ENCODE data around the gene ARL2BP. TPM values are rescaled to one million over a fixed set of nuclear protein-coding genes. Genes with fewer than 3 reads are reported as not detected.

The ARL2BP gene
- total RNA-seq, 4 donors from 2014 or later = 27.8 to 66.2 (median 51.0) TPM

DNA sequence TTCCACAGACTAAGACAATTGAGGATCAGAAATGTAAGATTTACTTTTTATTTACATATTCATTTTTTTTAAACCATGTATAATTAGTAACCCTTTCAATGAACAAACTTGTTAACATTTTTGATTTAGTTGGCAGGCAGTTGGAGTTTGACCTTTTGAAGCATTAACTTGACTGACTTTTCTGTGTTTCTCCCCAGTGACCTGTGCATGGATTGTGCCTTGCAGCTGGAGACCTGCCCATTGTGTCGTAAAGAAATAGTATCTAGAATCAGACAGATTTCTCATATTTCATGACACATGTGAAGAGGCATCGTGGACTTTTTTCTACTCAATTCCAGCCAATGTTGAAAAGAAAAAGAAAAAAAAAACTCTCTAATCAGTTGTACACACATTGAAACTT lies 6.4 kb upstream of the ARL2BP start:
- 85% methylated on average over 2 of the region's 2 CpGs for WGBS
- H3K4me1 ChIP-seq = no peaks in the 10 kb centered on the region
- DNase-seq (ENCODE audit: low spot score in 2 of 2) = no peak
- H3K36me3 ChIP-seq = peaks cover 57% of the 10 kb centered on the region
- H3K4me3 ChIP-seq = no peak overlapping the region
- no peaks in the 10 kb centered on the region for H3K9me3 ChIP-seq
- no peak for TF ChIP-seq EP300 (IDR thresholded peaks at IDR 0.05)
- TF ChIP-seq POLR2A (IDR thresholded peaks at IDR 0.05) = no peak
- TF ChIP-seq, protein P1, sequence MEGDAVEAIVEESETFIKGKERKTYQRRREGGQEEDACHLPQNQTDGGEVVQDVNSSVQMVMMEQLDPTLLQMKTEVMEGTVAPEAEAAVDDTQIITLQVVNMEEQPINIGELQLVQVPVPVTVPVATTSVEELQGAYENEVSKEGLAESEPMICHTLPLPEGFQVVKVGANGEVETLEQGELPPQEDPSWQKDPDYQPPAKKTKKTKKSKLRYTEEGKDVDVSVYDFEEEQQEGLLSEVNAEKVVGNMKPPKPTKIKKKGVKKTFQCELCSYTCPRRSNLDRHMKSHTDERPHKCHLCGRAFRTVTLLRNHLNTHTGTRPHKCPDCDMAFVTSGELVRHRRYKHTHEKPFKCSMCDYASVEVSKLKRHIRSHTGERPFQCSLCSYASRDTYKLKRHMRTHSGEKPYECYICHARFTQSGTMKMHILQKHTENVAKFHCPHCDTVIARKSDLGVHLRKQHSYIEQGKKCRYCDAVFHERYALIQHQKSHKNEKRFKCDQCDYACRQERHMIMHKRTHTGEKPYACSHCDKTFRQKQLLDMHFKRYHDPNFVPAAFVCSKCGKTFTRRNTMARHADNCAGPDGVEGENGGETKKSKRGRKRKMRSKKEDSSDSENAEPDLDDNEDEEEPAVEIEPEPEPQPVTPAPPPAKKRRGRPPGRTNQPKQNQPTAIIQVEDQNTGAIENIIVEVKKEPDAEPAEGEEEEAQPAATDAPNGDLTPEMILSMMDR (IDR thresholded peaks at IDR 0.05) = no peak
- TF ChIP-seq POLR2AphosphoS5 (IDR thresholded peaks at IDR 0.05) = no peak
- H3K27ac ChIP-seq = no peak overlapping the region
- no peaks in the 10 kb centered on the region for H3K27me3 ChIP-seq

GRCh38 chr16:57239107-57239506 lies 6.0 kb upstream of the ARL2BP start:
- no peak overlapping the region for H3K27ac ChIP-seq
- no peak for DNase-seq (ENCODE audit: low spot score in 2 of 2)
- peaks cover 52% of the 10 kb centered on the region for H3K36me3 ChIP-seq
- WGBS = 80% methylated on average over 2 of the region's 2 CpGs
- TF ChIP-seq, protein P1 (IDR thresholded peaks at IDR 0.05) = no peak
- TF ChIP-seq EP300 (IDR thresholded peaks at IDR 0.05) (no peak), POLR2AphosphoS5 (IDR thresholded peaks at IDR 0.05) (no peak), POLR2A (IDR thresholded peaks at IDR 0.05) (no peak)
- no peaks in the 10 kb centered on the region for H3K27me3 ChIP-seq
- peaks cover under 1% of the 10 kb centered on the region for H3K4me1 ChIP-seq
- no peak overlapping the region for H3K4me3 ChIP-seq
- H3K9me3 ChIP-seq = no peaks in the 10 kb centered on the region

- TF ChIP-seq, protein P1 (IDR thresholded peaks at IDR 0.05) = no peak
- TF ChIP-seq EP300 (IDR thresholded peaks at IDR 0.05) = no peak
- TF ChIP-seq POLR2AphosphoS5 (IDR thresholded peaks at IDR 0.05) = no peak
- no peak for TF ChIP-seq POLR2A (IDR thresholded peaks at IDR 0.05)
- Histone ChIP-seq H3K4me1 (peaks cover 11% of the 10 kb centered on the region), H3K36me3 (peaks cover 35% of the 10 kb centered on the region), H3K4me3 (no peak overlapping the region), H3K9me3 (no peaks in the 10 kb centered on the region), H3K27me3 (no peaks in the 10 kb centered on the region), H3K27ac (no peak overlapping the region)
- WGBS = 88% methylated on average over 2 of the region's 2 CpGs
- no peak for DNase-seq (ENCODE audit: low spot score in 2 of 2)
Observed at GRCh38 chr16:57240851-57241250, 4.2 kb upstream of the ARL2BP start.

DNA sequence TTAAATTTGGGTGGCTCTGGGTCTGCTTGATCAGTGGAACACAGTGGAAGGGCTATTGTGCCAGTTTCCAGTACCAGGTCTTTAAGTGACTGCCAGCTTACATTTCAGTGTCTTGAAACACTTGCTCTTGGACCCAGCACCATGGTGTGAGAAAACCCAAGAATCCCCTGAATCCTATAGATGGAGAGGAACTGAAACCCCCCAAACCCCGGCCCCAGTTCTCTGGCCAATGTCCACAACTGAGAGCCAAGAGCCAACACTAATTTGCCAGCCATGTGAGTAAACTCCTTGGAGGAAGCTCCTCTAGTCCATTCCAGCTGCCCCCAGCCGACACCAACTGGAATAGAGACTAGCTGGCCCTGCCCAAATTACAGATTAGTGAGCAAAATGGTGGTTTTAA lies 2.4 kb upstream of the ARL2BP start:
- Histone ChIP-seq H3K9me3 (no peaks in the 10 kb centered on the region), H3K27ac (no peak overlapping the region), H3K4me1 (peaks cover 25% of the 10 kb centered on the region), H3K27me3 (no peaks in the 10 kb centered on the region), H3K36me3 (peaks cover 29% of the 10 kb centered on the region), H3K4me3 (no peak overlapping the region)
- WGBS = 94% methylated on average over 2 of the region's 2 CpGs
- DNase-seq (ENCODE audit: low spot score in 2 of 2) = no peak
- TF ChIP-seq EP300 (IDR thresholded peaks at IDR 0.05) (no peak), POLR2A (IDR thresholded peaks at IDR 0.05) (no peak), POLR2AphosphoS5 (IDR thresholded peaks at IDR 0.05) (no peak)
- TF ChIP-seq, protein P1 (IDR thresholded peaks at IDR 0.05) = no peak

GRCh38 chr16:57244463-57244766 lies 644 bp upstream of the ARL2BP start:
- H3K27ac ChIP-seq = peak overlapping the region; percentile 95
- H3K27me3 ChIP-seq = no peaks in the 10 kb centered on the region
- no peak for DNase-seq (ENCODE audit: low spot score in 2 of 2)
- H3K4me1 ChIP-seq = peaks cover 25% of the 10 kb centered on the region
- no peaks in the 10 kb centered on the region for H3K9me3 ChIP-seq
- WGBS = 7% methylated on average over 9 of the region's 9 CpGs
- TF ChIP-seq EP300 (IDR thresholded peaks at IDR 0.05) = peak; percentile 32
- TF ChIP-seq POLR2A (IDR thresholded peaks at IDR 0.05) = no peak
- H3K4me3 ChIP-seq = peak overlapping the region; percentile 92
- peaks cover 27% of the 10 kb centered on the region for H3K36me3 ChIP-seq

- 5% methylated on average over 18 of the region's 28 CpGs for WGBS
- H3K27me3 ChIP-seq = no peaks in the 10 kb centered on the region
- TF ChIP-seq, protein P1 (IDR thresholded peaks at IDR 0.05) = no peak
- TF ChIP-seq EP300 (IDR thresholded peaks at IDR 0.05) (no peak), POLR2A (IDR thresholded peaks at IDR 0.05) (no peak), POLR2AphosphoS5 (IDR thresholded peaks at IDR 0.05) (no peak)
- H3K4me3 ChIP-seq = peak overlapping the region; percentile 92
- no peaks in the 10 kb centered on the region for H3K9me3 ChIP-seq
- peak overlapping the region; percentile 95 for H3K27ac ChIP-seq
- peaks cover 25% of the 10 kb centered on the region for H3K4me1 ChIP-seq
- DNase-seq (ENCODE audit: low spot score in 2 of 2) = peak in 1 of 2 donors; percentile 78
- peaks cover 39% of the 10 kb centered on the region for H3K36me3 ChIP-seq
Observed at GRCh38 chr16:57245472-57246113, 534 bp downstream of the ARL2BP start.

Measured in suprapubic skin (tissue), 4 donors.